Natural killer cell treated with Interleukin-12 subunit alpha and Interleukin-12 subunit beta and Interleukin-15 and Interleukin-18, amount 100 ng/mL, for 72 hours (primary cell): Measurements from ENCODE around the gene PRKAR1B. TPM values are rescaled to one million over a fixed set of nuclear protein-coding genes. Genes with fewer than 3 reads are reported as not detected.

ENCODE experiments used
- ATAC-seq, 2 donors: fragments of 150-1000 bp; cut with Tn5 transposase in 1 of 2; sonication (Bioruptor Pico), chemical (Tn5 transposase) in 1 of 2; 2 replicates each; pipeline ENCODE4 v1.10.0; 2021
- DNase-seq: peaks from one replicate; pipeline ENCODE4 v3.0.0; 2022; ENCODE audit warnings: low spot score
- H3K27ac Mint-ChIP-seq, 2 donors: 1 replicate in 1 of 2; 2 replicates in 1 of 2; pipeline ENCODE4 v1.8.0; 2022; ENCODE audit warnings: mixed read lengths in 2 of 2, mild to moderate bottlenecking in 1 of 2, moderate library complexity in 1 of 2
- H3K27me3 Mint-ChIP-seq, 2 donors: 1 replicate in 1 of 2; 2 replicates in 1 of 2; pipeline ENCODE4 v1.8.0; 2022; ENCODE audit warnings: mixed read lengths in 2 of 2
- H3K36me3 Mint-ChIP-seq: one replicate; pipeline ENCODE4 v1.8.0; 2022; ENCODE audit warnings: mixed read lengths
- H3K4me1 Mint-ChIP-seq, 2 donors: 1 replicate in 1 of 2; 2 replicates in 1 of 2; pipeline ENCODE4 v1.8.0; 2022; ENCODE audit warnings: low read depth in 2 of 2, mixed read lengths in 2 of 2, mild to moderate bottlenecking in 1 of 2
- H3K4me3 Mint-ChIP-seq: one replicate; pipeline ENCODE4 v1.8.0; 2022; ENCODE audit warnings: mixed read lengths
- H3K9me3 Mint-ChIP-seq: 2 replicates; pipeline ENCODE4 v1.8.0; 2022; ENCODE audit warnings: mixed read lengths
- total RNA-seq, 2 donors: library from RNA; stranded (reverse); gene quantifications; one replicate each; pipeline ENCODE4 v1.2.3, GENCODE V29; 2022

PRKAR1B gene
- total RNA-seq, 2 donors from 2014 or later = 9.8 to 31.9 TPM

DNA sequence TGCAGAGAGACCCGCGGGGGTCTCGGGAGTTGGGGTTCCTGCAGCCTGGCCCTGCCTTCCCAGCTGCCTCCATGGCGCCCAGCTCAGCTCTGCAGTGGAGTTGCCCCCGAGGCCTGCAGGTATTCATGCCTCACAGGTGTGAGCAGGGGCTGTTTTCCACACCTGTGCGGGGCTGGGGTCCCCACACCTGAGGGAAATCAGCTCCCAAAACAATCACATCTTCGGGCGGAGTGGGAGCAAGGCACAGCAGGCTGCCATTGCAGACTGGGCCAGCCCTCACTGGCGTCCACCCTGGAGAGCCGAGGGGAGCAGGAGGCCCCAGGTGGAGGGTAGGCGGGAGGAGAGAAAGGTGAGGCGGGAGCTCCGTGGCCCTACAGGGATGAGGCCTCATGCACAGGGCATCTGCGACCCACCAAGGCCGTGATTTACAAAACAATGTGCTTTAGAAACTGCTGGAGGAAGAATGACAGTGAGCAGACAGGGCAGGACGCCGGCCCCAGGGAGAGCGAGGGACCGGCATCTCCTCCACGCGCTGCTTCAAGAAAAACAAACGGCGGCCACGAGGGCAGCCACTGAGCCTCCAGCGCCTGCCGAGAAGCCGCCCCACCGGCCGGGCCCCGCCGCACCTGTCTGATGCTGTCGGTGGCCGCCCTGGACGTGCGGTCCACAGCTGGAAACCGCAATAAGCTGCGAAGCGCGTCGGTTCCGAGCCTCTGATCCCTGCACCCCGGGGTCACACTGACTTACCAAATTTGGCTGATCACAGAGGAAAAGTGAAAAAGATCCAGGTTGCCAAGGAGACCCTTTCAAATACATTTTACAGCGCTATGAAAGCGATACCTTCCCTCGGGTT is 154.4 kb downstream of the PRKAR1B start:
- DNase-seq (no peak), ATAC-seq (no peak)
- Mint-ChIP-seq H3K27me3 (no peaks in the 10 kb centered on the region), H3K4me3 (no peak overlapping the region), H3K36me3 (no peaks in the 10 kb centered on the region), H3K9me3 (no peaks in the 10 kb centered on the region), H3K4me1 (peaks cover 0 to 6% of the 10 kb centered on the region in 2 donors), H3K27ac (no peak overlapping the region)

DNA sequence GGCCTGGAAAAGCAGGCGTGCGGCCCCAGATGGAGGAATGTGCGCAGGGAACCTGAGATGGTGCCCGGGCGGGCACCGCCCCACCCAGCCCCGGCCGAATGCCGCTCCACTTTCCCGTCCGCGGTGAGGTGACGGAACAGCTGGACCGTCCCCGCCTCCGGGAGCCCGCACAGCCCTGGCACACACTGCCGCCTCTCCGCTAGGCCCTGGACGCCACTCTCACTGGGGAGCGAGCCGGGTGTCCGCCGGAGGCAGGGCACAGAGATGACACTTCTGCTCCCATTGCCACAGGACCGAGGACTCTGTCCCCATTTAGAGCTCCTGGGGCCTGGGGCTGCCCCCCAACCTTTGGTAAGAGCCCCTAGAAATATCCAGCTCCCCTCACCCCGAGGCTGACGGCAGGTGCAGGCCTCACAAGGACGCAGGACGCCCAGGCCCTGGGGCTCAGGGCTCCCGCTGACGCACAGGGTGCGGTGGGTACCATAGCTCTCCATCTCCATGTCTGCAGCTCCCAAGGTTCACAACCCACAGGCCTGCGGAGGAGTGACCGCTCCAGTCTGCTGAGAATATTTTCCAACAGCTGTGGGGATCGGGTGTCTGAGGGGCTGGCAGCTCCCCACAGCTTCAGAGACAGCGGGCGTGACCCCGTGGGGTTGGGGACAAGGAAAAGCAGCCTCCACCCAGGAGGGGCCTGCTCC is 155.2 kb downstream of the PRKAR1B start:
- ATAC-seq (no peak), DNase-seq (no peak)
- H3K36me3 Mint-ChIP-seq = no peaks in the 10 kb centered on the region
- H3K4me1 Mint-ChIP-seq = peaks cover 0 to 6% of the 10 kb centered on the region in 2 donors
- no peak overlapping the region for H3K4me3 Mint-ChIP-seq
- no peaks in the 10 kb centered on the region for H3K27me3 Mint-ChIP-seq
- no peak overlapping the region for H3K27ac Mint-ChIP-seq
- no peaks in the 10 kb centered on the region for H3K9me3 Mint-ChIP-seq

DNA sequence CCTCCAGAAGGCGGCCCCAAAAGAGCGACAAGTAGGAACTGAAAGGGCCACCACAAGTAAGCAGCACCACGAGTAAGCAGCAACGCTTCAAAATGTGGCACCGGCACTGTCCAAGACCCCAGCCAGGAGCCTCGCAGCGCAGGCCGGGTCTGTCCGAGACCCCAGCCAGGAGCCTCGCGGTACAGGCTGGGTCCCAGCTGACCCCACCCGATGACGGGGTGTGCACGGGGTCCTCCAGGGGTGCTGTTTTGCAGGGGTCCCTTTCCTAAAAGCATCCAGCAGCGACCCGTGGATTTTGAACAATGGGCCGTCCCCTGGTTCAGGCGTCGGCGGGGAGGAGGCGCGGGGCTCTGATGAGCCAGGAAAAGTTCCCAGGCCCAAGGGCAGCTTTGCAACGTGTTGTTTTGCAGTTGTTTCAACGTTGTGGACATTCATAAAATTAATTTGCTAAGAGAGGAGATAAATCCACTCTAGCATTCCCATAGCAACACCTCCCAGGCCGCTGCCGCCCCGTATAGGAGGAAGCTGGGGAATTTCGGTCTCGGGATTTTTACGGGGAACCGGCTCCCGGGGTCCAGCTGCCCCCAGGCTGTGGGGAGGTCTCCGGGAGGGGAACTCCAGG is 155.9 kb downstream of the PRKAR1B start:
- Mint-ChIP-seq H3K4me1 (peaks cover 0 to 5% of the 10 kb centered on the region in 2 donors), H3K4me3 (no peak overlapping the region), H3K9me3 (no peaks in the 10 kb centered on the region), H3K27ac (no peak overlapping the region), H3K27me3 (no peaks in the 10 kb centered on the region), H3K36me3 (no peaks in the 10 kb centered on the region)
- no peak for ATAC-seq
- DNase-seq = no peak

DNA sequence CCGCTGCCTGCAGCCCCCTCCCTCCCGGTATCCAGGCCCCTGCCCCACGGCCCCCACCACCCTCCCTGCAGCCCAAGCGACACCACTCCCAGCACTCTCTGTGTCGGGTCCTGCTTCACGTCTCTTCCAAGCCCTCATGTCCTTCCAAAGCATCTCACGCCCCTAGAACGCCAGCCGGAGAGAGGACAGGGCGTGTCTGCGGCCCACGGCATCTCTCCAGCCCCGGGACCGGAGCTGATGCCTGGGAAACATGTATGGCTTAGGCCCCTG is 156.3 kb downstream of the PRKAR1B start:
- no peak for DNase-seq
- ATAC-seq = no peak
- Mint-ChIP-seq H3K27me3 (no peaks in the 10 kb centered on the region), H3K4me3 (no peak overlapping the region), H3K27ac (no peak overlapping the region), H3K36me3 (no peaks in the 10 kb centered on the region), H3K4me1 (peaks cover 0 to under 1% of the 10 kb centered on the region in 2 donors), H3K9me3 (no peaks in the 10 kb centered on the region)

DNA sequence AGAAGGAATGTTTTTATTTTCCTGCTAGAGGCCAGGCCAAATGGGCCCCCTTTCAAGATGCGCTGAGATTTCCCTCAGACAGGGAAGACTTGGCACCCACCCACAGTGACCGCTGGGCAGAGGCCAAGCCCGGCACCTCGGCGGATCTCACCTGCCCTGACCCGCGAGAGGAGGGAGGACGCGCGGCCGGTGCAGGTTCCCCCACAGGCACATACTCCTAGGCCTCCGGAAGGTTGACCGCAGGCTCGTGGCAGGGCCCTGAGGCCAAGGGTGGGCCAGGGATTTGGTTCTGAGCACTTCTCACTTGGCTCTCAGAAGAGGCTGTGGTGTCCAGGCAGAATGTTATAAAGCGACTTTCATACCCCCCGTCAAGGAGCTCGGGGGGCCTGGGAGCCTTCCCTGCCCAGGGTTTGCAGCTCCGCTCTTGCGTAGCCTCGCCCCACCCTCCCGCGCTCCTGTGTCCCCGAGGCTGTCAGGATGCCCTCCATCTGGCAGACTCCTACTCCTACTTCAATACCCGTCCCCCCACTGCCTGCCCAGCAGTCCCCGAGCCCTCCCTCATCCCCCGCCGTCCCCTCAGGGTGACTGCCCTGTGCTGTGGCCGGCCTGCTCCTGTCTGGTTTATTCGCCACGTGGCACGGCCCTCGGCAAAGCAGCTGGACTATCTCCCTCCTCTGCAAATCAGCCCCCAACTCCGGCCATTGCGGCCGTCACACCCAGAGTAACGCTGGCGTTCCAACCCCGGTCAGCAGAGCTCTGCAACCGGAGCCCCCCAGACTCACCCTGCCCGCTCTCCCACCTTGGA is 156.9 kb downstream of the PRKAR1B start:
- Mint-ChIP-seq H3K4me1 (no peaks in the 10 kb centered on the region), H3K4me3 (no peak overlapping the region), H3K9me3 (no peaks in the 10 kb centered on the region), H3K27ac (no peak overlapping the region), H3K36me3 (no peaks in the 10 kb centered on the region), H3K27me3 (no peaks in the 10 kb centered on the region)
- ATAC-seq (no peak), DNase-seq (no peak)

DNA sequence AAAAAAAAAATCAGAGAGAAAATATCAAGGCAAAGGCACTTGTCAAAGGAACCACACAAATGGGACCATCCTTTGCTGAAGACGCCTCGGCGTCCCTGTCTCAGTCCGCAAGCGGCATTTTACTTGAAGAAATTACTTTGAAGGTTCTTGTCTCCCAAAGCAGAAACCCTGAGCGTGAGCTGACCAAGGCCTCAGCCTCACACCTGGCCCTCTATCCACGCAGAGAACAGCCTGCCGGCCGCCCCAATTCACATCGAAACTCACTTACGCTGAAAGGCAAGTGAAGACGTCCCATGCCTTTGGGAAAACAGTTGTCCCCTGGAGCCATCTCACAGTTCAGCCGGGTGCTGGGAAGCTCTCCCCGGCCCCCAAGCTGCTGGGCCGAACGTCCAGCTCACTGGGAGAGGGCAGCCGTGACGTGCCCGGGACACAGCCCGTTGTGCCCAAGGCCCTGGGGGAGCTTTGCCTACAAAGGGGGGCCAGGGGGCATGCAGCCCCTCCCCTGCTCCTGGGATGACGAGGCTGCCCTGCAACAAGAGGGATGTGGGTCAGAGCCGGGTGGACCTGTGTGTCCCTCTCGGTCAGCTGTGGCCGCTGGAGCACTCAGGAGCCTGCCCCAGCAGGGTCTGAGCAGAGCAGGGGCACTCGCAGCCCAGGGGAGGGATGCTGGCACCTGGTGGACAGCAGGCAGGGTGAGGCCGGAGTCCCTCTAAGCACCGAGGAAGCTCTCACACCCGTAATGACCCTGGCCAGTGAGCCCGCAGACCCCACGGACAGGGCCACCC is 157.8 kb downstream of the PRKAR1B start:
- H3K27me3 Mint-ChIP-seq = no peaks in the 10 kb centered on the region
- H3K9me3 Mint-ChIP-seq = no peaks in the 10 kb centered on the region
- no peaks in the 10 kb centered on the region for H3K36me3 Mint-ChIP-seq

DNA sequence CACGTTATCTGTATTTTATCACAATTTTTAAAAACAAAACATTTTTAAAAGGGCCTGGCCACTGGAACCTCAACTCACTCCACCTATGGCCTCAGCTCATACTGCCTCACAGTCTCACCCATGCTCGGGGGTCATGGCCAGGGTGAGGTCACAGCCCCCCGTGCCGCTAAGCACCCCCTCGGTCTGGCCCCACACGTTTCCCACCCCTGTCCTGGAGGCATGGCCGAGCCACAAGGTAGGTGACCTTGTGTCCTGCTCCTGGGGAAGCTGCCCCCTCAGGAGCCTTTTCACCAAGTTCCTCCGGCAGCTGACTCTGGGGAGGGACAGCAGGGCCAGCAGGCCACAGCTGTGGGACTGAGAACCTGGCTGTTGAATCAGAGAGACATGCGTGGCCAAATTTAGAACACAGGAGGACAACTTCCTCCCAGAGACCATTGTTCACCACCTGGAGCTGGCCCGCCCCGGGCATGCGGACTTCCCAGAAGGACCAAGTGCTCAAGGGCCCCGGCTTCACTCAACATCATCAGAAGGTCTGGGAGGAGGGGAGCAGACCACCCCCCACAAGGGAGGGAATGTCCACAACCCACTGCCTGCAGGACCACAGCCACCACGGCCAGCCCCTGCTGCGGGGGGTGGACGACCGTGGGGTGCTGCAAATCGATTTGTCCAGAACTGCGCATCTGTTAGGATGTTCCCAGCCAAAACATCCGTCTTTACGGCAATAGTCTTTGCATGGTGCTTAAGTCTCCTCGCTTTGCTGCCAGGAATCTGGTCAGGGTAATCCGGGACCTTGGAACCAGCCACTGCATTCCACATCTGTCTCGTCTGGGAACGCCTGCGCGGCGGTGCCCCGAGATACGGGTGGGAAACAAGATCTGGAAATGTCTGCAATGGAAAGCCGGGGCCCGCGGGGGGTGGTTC is 158.8 kb downstream of the PRKAR1B start:
- ATAC-seq (no peak), DNase-seq (no peak)
- no peak overlapping the region for H3K4me3 Mint-ChIP-seq
- H3K4me1 Mint-ChIP-seq = no peaks in the 10 kb centered on the region
- no peak overlapping the region for H3K27ac Mint-ChIP-seq
- no peaks in the 10 kb centered on the region for H3K9me3 Mint-ChIP-seq
- no peaks in the 10 kb centered on the region for H3K27me3 Mint-ChIP-seq
- H3K36me3 Mint-ChIP-seq = no peaks in the 10 kb centered on the region

More for the DNA sequence above, 157.8 kb downstream of the PRKAR1B start:
- no peak overlapping the region for H3K27ac Mint-ChIP-seq
- DNase-seq (no peak), ATAC-seq (no peak)
- H3K4me3 Mint-ChIP-seq = no peak overlapping the region
- H3K4me1 Mint-ChIP-seq = no peaks in the 10 kb centered on the region

DNA sequence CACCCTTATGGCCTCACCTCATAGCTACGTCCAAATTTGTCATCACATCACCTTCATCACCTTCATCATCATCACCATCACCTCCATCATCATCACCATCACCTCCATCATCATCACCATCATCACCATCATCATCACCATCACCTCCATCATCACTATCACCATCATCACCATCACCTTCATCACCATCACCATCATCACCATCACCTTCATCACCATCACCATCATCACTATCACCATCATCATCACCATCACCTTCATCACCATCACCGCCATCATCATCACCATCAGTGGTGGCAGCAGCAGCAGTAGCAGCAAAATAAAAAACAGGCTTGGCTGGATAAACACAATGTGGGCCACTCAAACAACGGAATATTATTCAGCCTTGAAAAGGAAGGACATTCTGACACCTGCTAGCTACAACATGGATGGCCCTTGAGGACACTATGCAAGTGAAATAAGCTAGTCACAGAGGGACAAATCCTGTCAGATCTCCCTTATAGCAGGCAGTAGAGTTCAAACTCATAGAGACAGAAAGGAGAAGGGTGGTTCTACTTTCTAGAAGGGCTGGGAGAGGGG is 159.7 kb downstream of the PRKAR1B start:
- DNase-seq (no peak), ATAC-seq (no peak)
- H3K27me3 Mint-ChIP-seq = no peaks in the 10 kb centered on the region
- H3K9me3 Mint-ChIP-seq = no peaks in the 10 kb centered on the region
- H3K27ac Mint-ChIP-seq = no peak overlapping the region
- no peaks in the 10 kb centered on the region for H3K36me3 Mint-ChIP-seq
- peaks cover 0 to 4% of the 10 kb centered on the region in 2 donors for H3K4me1 Mint-ChIP-seq
- no peak overlapping the region for H3K4me3 Mint-ChIP-seq

DNA sequence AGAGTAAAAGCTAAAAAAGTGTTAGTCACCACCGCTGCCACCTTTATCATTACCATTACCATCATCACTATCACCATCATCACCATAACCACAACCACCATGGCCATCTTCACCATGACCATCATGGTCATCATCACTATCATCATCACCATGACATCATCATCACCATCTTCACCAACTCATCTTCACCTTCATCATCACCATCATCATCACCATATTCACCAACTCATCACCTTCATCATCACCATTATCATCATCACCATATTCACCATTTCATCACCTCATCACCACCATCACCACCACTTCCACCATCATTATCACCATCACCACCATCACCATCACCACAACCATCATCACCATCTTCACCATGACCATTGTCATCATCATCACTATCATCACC is 161.0 kb downstream of the PRKAR1B start:
- H3K9me3 Mint-ChIP-seq = no peaks in the 10 kb centered on the region
- ATAC-seq (no peak), DNase-seq (no peak)
- no peak overlapping the region for H3K4me3 Mint-ChIP-seq
- no peak overlapping the region for H3K27ac Mint-ChIP-seq
- H3K36me3 Mint-ChIP-seq = no peaks in the 10 kb centered on the region
- no peaks in the 10 kb centered on the region for H3K27me3 Mint-ChIP-seq
- peaks cover 0 to 5% of the 10 kb centered on the region in 2 donors for H3K4me1 Mint-ChIP-seq

DNA sequence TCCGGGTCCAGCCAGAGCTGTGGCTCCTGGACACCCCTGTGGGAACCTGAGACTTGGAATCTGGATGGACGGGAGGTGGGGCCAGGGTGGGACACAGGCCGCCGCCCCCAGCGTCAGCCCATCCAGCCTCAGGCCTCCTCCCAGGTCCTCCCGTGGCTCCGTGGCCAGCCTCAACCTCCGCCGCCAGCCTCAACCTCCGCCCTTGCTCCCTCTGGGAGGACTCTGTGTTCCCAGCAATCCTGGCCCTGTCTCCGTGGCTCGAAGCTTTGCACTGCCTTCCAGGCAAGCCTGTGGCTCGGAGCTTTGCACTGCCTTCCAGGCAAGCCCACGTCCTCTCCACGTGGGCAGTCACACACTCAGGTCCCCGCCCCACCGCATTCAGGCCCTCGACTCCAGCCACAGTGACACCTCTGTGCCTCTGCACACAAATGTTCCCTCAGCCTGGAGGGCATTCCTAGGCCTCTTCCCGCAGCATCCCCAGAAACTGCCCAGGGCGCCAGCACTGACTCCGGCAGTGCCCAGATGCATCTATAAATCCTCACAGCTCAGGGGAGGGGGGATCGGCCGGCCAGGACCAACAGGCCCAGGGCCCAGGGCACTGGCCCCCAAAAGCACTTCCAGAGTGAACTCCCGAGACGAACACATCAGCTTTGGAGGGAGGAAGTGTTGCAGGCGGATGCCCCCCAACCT is 162.8 kb downstream of the PRKAR1B start:
- no peaks in the 10 kb centered on the region for H3K27me3 Mint-ChIP-seq
- no peak overlapping the region for H3K27ac Mint-ChIP-seq
- H3K36me3 Mint-ChIP-seq = no peaks in the 10 kb centered on the region
- H3K9me3 Mint-ChIP-seq = no peaks in the 10 kb centered on the region
- no peak overlapping the region for H3K4me3 Mint-ChIP-seq
- no peak for ATAC-seq
- peaks cover 0 to 9% of the 10 kb centered on the region in 2 donors for H3K4me1 Mint-ChIP-seq
- DNase-seq = no peak

DNA sequence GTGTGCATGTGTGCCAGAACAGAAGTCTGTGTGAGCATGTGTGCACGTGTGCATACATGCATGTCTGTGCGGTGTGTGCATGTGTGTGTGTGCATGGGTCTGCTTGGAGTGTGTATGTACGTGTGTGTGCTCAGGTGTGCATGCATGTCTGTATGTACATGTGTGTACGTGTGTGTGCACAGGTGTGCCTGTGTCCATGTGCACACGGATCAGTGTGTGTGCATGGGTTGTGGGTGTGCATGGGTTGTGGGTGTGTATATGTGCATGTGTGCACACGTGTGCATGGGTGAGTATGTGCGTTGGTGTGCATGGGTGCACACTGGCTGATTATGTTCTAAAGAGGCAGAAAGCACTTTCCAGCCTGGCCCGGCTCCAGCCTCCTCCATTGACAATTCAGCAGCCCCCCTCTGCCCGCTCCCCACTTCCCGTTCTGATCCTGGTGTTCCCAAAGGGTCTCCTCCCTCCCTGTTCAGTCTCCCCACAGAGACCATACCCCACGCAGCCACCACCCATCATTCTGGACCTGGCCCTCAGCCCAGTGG is 163.4 kb downstream of the PRKAR1B start:
- Mint-ChIP-seq H3K9me3 (no peaks in the 10 kb centered on the region), H3K36me3 (no peaks in the 10 kb centered on the region), H3K27me3 (no peaks in the 10 kb centered on the region), H3K4me3 (no peak overlapping the region), H3K4me1 (peaks cover 0 to 9% of the 10 kb centered on the region in 2 donors), H3K27ac (no peak overlapping the region)
- ATAC-seq (no peak), DNase-seq (no peak)
